ENCODE data around the gene ABHD14A. TPM values are rescaled to one million over a fixed set of nuclear protein-coding genes. Genes with fewer than 3 reads are reported as not detected.

The ABHD14A gene
- total RNA-seq, 4 donors from 2014 or later, result 3.9 to 11.6 (median 7.7) TPM

GRCh38 chr3:52024765-52025452 lies 50.0 kb downstream of the ABHD14A start:
- H3K9me3 ChIP-seq, result no peaks in the 10 kb centered on the region
- DNase-seq, result no peak
- H3K36me3 ChIP-seq, result no peaks in the 10 kb centered on the region

GRCh38 chr3:52025453-52025852 lies 50.6 kb downstream of the ABHD14A start:
- Histone ChIP-seq H3K27ac (no peak overlapping the region), H3K27me3 (no peaks in the 10 kb centered on the region), H3K36me3 (no peaks in the 10 kb centered on the region), H3K9me3 (no peaks in the 10 kb centered on the region), H3K4me3 (no peak overlapping the region), H3K4me1 (no peaks in the 10 kb centered on the region)
- TF ChIP-seq, protein P1, sequence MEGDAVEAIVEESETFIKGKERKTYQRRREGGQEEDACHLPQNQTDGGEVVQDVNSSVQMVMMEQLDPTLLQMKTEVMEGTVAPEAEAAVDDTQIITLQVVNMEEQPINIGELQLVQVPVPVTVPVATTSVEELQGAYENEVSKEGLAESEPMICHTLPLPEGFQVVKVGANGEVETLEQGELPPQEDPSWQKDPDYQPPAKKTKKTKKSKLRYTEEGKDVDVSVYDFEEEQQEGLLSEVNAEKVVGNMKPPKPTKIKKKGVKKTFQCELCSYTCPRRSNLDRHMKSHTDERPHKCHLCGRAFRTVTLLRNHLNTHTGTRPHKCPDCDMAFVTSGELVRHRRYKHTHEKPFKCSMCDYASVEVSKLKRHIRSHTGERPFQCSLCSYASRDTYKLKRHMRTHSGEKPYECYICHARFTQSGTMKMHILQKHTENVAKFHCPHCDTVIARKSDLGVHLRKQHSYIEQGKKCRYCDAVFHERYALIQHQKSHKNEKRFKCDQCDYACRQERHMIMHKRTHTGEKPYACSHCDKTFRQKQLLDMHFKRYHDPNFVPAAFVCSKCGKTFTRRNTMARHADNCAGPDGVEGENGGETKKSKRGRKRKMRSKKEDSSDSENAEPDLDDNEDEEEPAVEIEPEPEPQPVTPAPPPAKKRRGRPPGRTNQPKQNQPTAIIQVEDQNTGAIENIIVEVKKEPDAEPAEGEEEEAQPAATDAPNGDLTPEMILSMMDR (IDR thresholded peaks at IDR 0.05), result no peak
- TF ChIP-seq POLR2A (IDR thresholded peaks at IDR 0.05), result no peak
- DNase-seq, result no peak

More at GRCh38 chr3:52024765-52025452, 50.0 kb downstream of the ABHD14A start:
- H3K4me1 ChIP-seq, result no peaks in the 10 kb centered on the region
- TF ChIP-seq POLR2A (IDR thresholded peaks at IDR 0.05), result no peak
- TF ChIP-seq, protein P1 (IDR thresholded peaks at IDR 0.05), result no peak
- no peak overlapping the region for H3K4me3 ChIP-seq
- H3K27me3 ChIP-seq, result no peaks in the 10 kb centered on the region
- H3K27ac ChIP-seq, result no peak overlapping the region

GRCh38 chr3:52026041-52026440 lies 51.2 kb downstream of the ABHD14A start:
- no peaks in the 10 kb centered on the region for H3K4me1 ChIP-seq
- H3K4me3 ChIP-seq, result no peak overlapping the region
- no peaks in the 10 kb centered on the region for H3K9me3 ChIP-seq
- no peak for DNase-seq
- H3K27ac ChIP-seq, result no peak overlapping the region
- no peaks in the 10 kb centered on the region for H3K27me3 ChIP-seq
- TF ChIP-seq POLR2A (IDR thresholded peaks at IDR 0.05), result no peak
- TF ChIP-seq, protein P1 (IDR thresholded peaks at IDR 0.05), result no peak
- H3K36me3 ChIP-seq, result no peaks in the 10 kb centered on the region

DNA sequence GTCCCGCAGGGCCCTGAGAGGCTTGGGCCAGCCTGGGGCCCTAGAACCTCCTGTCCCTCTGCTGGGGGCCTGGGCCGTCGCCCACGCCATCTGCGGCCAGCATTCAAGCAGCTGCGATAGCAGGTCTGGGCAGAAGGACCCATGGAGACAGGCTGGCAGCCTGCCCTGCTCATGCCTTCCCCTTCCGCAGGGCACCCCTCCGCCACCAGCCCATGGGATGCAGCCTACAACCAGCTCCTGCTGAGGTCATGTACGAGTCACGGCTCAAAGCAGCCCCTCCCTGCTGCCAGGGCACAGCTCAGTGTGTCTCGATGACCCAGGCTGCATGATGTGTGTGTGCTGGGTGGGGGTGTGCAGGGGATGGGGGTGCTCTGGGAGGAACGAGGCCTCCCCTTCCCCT lies 53.7 kb downstream of the ABHD14A start:
- no peaks in the 10 kb centered on the region for H3K4me1 ChIP-seq
- TF ChIP-seq, protein P1 (IDR thresholded peaks at IDR 0.05), result no peak
- TF ChIP-seq POLR2A (IDR thresholded peaks at IDR 0.05), result no peak
- no peaks in the 10 kb centered on the region for H3K27me3 ChIP-seq
- H3K27ac ChIP-seq, result no peak overlapping the region
- no peak overlapping the region for H3K4me3 ChIP-seq
- H3K9me3 ChIP-seq, result no peaks in the 10 kb centered on the region
- DNase-seq, result no peak
- no peaks in the 10 kb centered on the region for H3K36me3 ChIP-seq

DNA sequence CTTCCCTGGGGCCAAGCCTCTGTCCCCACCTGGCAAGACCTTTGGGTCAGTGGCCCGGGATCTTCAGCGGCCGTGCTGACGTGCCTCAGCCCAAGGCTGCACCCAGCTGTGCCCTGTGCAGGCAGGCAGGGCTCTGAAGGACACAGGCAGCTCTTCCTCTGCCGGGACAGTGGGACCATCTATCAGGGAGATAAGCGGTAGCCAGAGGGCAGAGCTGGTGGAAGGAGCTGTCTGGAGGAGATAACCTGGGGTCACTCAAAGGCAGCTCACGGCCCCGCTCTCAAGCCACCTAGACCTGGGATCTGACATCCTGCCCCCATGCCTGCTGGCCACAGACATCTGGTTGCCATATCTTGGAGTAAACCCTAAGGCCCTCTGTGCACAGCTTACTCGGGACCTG lies 54.2 kb downstream of the ABHD14A start:
- Histone ChIP-seq H3K27ac (no peak overlapping the region), H3K27me3 (no peaks in the 10 kb centered on the region), H3K4me1 (no peaks in the 10 kb centered on the region), H3K36me3 (no peaks in the 10 kb centered on the region), H3K4me3 (no peak overlapping the region), H3K9me3 (no peaks in the 10 kb centered on the region)
- no peak for DNase-seq
- TF ChIP-seq POLR2A (IDR thresholded peaks at IDR 0.05), result no peak
- TF ChIP-seq, protein P1 (IDR thresholded peaks at IDR 0.05), result no peak

Measured in Peyer's patch (tissue), 4 donors.